Colonic mucosa (tissue), 4 donors: ENCODE results near the gene LPGAT1. TPM values are rescaled to one million over a fixed set of nuclear protein-coding genes. Genes with fewer than 3 reads are reported as not detected.
"Not testable (repeated sequence)": the region's sequence is repeated elsewhere in the genome, so short reads cannot be mapped to it uniquely, and the experiment has no call there.

Experiments
- DNase-seq: peaks from one replicate; pipeline ENCODE4 v3.0.0-alpha.2; 2020
- H3K27ac ChIP-seq: fragments of 200-600 bp; one replicate; pipeline ENCODE4 v1.8.0; 2021
- H3K27me3 ChIP-seq: fragments of 200-600 bp; one replicate; pipeline ENCODE4 v1.8.0; 2021
- H3K36me3 ChIP-seq: fragments of 200-600 bp; one replicate; pipeline ENCODE4 v1.8.0; 2021
- H3K4me1 ChIP-seq: fragments of 200-600 bp; one replicate; pipeline ENCODE4 v1.8.0; 2021; ENCODE audit warnings: mild to moderate bottlenecking
- H3K4me3 ChIP-seq: fragments of 200-600 bp; one replicate; pipeline ENCODE4 v1.8.0; 2021
- H3K9ac ChIP-seq, 2 donors: one replicate each; pipeline ENCODE4 v1.7.0; 2013; ENCODE audit warnings: control low read depth in 2 of 2, low read depth in 2 of 2, low read length in 2 of 2
- H3K9me3 ChIP-seq: fragments of 200-600 bp; one replicate; pipeline ENCODE4 v1.8.0; 2021
- intact Hi-C: fragments of 100-400 bp; cut with DNase I; formaldehyde crosslinking; loops from one replicate; pipeline ENCODE4 v1.14.1; 2022
- total RNA-seq, 2 donors: library from RNA; stranded (reverse); fragmentation: NEBNext Ultra II Directional in 1 of 2; extraction: Animal tissue kit (Norgen Biotek cat#: 25700) in 1 of 2; gene quantifications; one replicate each; pipeline ENCODE4 v1.2.1, GENCODE V29; 2021
- TF ChIP-seq, protein P1 (sequence below): fragments of 200-600 bp; IDR thresholded peaks from one replicate; pipeline ENCODE4 v1.8.0; 2022; ENCODE audit warnings: antibody characterized with exemption, mild to moderate bottlenecking
- donor health status: healthy.
- donor health status: DM: no; HTN: no; CAD: no.
- donor health status: DM: no; HTN: no; CAD: no.

LPGAT1 gene
- total RNA-seq, 2 donors from 2014 or later = 44.2 to 50.8 TPM

DNA sequence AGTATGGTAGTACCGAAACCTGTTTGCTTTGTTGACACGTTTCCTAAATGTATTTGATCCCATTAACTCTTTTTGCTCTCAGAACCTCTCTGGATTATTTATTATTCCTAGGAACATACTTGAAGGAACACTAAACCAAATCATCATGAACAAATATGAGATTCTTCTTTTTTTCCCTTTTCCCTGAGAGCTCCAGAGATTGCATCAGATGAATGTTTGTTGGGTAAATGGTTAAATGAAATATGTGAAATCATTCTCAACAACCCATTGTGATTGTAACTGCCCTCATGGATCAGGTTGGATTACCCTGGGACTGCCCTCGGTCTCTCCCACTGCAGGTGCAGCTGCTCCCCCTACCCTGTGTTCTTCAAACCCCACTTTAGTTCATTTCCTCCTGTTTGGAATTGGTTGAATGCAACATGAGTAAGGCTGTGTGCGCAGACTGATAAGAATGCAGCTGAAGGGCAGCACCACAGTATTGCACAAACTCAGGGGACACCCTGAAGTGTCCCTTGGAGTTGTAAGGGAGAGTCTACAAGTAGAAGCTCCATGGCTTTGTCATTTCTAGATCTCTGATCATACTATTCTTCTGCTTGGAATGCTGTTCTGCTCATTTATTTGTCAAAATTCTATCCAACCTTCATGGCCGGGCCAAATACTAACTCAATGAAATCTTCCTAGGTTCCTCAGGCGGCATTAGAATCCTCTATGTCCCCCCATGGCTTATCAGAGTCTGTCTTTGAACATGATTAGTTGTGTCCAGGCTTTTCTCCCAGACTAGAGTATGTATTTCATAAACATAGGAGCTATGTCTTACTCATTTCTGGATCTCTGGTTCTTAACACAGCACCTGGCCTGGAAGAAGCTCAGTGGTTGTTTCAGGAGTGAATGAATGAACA lies 108.0 kb downstream of the LPGAT1 start:
- intact Hi-C loops = no loop called here

GRCh38 chr1:211716555-211716954 lies 114.0 kb downstream of the LPGAT1 start:
- H3K36me3 ChIP-seq, DNase-seq, H3K27me3 ChIP-seq, intact Hi-C loops, H3K4me3 ChIP-seq, H3K27ac ChIP-seq, H3K9ac ChIP-seq, H3K4me1 ChIP-seq, H3K9me3 ChIP-seq: not testable (repeated sequence)

More for the DNA sequence above, 108.0 kb downstream of the LPGAT1 start:
- Histone ChIP-seq H3K4me1 (no peaks in the 10 kb centered on the region), H3K9ac (no peak overlapping the region), H3K9me3 (no peaks in the 10 kb centered on the region), H3K36me3 (no peaks in the 10 kb centered on the region), H3K4me3 (no peak overlapping the region), H3K27me3 (no peaks in the 10 kb centered on the region), H3K27ac (no peak overlapping the region)
- DNase-seq = no peak
- TF ChIP-seq, protein P1, sequence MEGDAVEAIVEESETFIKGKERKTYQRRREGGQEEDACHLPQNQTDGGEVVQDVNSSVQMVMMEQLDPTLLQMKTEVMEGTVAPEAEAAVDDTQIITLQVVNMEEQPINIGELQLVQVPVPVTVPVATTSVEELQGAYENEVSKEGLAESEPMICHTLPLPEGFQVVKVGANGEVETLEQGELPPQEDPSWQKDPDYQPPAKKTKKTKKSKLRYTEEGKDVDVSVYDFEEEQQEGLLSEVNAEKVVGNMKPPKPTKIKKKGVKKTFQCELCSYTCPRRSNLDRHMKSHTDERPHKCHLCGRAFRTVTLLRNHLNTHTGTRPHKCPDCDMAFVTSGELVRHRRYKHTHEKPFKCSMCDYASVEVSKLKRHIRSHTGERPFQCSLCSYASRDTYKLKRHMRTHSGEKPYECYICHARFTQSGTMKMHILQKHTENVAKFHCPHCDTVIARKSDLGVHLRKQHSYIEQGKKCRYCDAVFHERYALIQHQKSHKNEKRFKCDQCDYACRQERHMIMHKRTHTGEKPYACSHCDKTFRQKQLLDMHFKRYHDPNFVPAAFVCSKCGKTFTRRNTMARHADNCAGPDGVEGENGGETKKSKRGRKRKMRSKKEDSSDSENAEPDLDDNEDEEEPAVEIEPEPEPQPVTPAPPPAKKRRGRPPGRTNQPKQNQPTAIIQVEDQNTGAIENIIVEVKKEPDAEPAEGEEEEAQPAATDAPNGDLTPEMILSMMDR = no peak

DNA sequence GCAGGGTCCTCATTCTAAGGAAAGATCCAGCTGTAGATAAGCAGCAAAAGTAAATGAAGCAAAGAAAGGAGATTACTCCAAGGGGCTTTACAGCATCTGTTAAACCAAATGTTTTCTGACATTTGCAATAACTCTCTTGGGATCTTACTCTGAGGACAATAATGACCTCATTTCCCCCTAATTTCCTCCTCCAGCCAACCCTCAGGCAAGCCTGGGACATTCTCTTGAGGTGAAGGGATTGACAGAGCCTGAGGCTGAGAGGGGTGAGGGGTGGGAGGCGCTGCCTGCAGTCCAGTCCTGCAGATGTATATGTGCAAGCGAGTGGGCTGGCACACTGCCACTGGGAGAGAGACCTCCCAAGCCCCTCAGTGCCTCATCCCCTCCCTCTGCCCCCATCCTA lies 114.6 kb downstream of the LPGAT1 start:
- no peaks in the 10 kb centered on the region for H3K9me3 ChIP-seq
- no peaks in the 10 kb centered on the region for H3K27me3 ChIP-seq
- intact Hi-C loops = no loop called here
- H3K36me3 ChIP-seq = no peaks in the 10 kb centered on the region
- no peak overlapping the region for H3K9ac ChIP-seq
- H3K4me1 ChIP-seq = no peaks in the 10 kb centered on the region
- no peak for DNase-seq
- TF ChIP-seq, protein P1 = no peak
- no peak overlapping the region for H3K27ac ChIP-seq
- no peak overlapping the region for H3K4me3 ChIP-seq

GRCh38 chr1:211714154-211714553 lies 116.4 kb downstream of the LPGAT1 start:
- DNase-seq = no peak
- H3K27ac ChIP-seq = no peak overlapping the region
- no peaks in the 10 kb centered on the region for H3K9me3 ChIP-seq
- intact Hi-C loops = no loop called here
- H3K4me3 ChIP-seq = no peak overlapping the region
- no peaks in the 10 kb centered on the region for H3K27me3 ChIP-seq
- no peaks in the 10 kb centered on the region for H3K36me3 ChIP-seq
- no peaks in the 10 kb centered on the region for H3K4me1 ChIP-seq
- TF ChIP-seq, protein P1 = no peak
- no peak overlapping the region for H3K9ac ChIP-seq

- Histone ChIP-seq H3K9ac (no peak overlapping the region), H3K36me3 (no peaks in the 10 kb centered on the region), H3K27me3 (no peaks in the 10 kb centered on the region), H3K9me3 (no peaks in the 10 kb centered on the region), H3K4me1 (no peaks in the 10 kb centered on the region), H3K27ac (no peak overlapping the region), H3K4me3 (no peak overlapping the region)
- TF ChIP-seq, protein P1 = no peak
- DNase-seq = no peak
- intact Hi-C loops = no loop called here
These were observed 117.3 kb downstream of the LPGAT1 start for GRCh38 chr1:211713231-211713630.

GRCh38 chr1:211711315-211711705 lies 119.3 kb downstream of the LPGAT1 start:
- no peaks in the 10 kb centered on the region for H3K36me3 ChIP-seq
- intact Hi-C loops = no loop called here
- TF ChIP-seq, protein P1 = no peak

More at GRCh38 chr1:211711315-211711705, 119.3 kb downstream of the LPGAT1 start:
- no peak for DNase-seq
- H3K4me3 ChIP-seq = no peak overlapping the region
- H3K27ac ChIP-seq = no peak overlapping the region
- no peak overlapping the region for H3K9ac ChIP-seq
- H3K27me3 ChIP-seq = no peaks in the 10 kb centered on the region
- H3K9me3 ChIP-seq = no peaks in the 10 kb centered on the region
- H3K4me1 ChIP-seq = no peaks in the 10 kb centered on the region
